Measurements from ENCODE around the gene DDX24.

DNA sequence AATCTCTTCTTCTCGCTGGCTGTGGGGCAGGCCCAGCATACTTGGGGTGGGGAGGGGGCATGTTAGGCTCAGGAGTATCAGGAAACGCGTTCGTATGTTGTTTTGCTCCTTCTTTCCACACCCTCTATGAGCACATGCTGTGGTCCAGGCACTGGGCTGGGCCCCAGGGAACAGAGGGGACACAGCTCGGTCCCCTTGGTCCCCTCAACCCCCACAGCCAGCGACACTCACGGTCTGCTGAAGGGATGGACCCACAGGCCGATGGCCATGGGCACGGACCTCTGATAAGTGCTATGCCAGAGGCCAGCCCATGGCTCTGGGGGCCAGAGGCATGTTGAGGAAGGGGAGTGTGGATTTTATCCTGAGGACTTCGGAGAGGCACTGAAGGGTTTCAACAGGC, 35.7 kb upstream of the DDX24 start:
- TF ChIP-seq MAFK (IDR thresholded peaks at IDR 0.05; ENCODE audit: partially characterized antibody) (no peak), HOXA7 (CRISPR knock-in tag; IDR thresholded peaks at IDR 0.05) (no peak), POLR2A (IDR thresholded peaks at IDR 0.05; ENCODE audit: low read length) (no peak), EP300 (IDR thresholded peaks at IDR 0.05) (no peak)
- TF ChIP-seq, protein P1, sequence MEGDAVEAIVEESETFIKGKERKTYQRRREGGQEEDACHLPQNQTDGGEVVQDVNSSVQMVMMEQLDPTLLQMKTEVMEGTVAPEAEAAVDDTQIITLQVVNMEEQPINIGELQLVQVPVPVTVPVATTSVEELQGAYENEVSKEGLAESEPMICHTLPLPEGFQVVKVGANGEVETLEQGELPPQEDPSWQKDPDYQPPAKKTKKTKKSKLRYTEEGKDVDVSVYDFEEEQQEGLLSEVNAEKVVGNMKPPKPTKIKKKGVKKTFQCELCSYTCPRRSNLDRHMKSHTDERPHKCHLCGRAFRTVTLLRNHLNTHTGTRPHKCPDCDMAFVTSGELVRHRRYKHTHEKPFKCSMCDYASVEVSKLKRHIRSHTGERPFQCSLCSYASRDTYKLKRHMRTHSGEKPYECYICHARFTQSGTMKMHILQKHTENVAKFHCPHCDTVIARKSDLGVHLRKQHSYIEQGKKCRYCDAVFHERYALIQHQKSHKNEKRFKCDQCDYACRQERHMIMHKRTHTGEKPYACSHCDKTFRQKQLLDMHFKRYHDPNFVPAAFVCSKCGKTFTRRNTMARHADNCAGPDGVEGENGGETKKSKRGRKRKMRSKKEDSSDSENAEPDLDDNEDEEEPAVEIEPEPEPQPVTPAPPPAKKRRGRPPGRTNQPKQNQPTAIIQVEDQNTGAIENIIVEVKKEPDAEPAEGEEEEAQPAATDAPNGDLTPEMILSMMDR (IDR thresholded peaks at IDR 0.05) = no peak

Data from A549 (cell line).